ENCODE results near the gene EMP3. TPM values are rescaled to one million over a fixed set of nuclear protein-coding genes. Genes with fewer than 3 reads are reported as not detected.
A peak's percentile ranks its signal among the peaks of the same experiment; 100 is the strongest.

EMP3 gene
- polyA plus RNA-seq, 3 donors, result 802 to 1,036 (median 996) TPM

- H3K4me3 ChIP-seq (replicated peaks in 1 of 3; ENCODE audit: low read depth in 2 of 3, low read length in 3 of 3), result no peak overlapping the region
- intact Hi-C loops (cut with micrococcal nuclease), result no loop called here
- no peak overlapping the region for H2AFZ ChIP-seq (ENCODE audit: insufficient read depth, low read depth, low read length, poor library complexity, severe bottlenecking)
- TF ChIP-seq CTCF (IDR thresholded peaks at IDR 0.05), result no peak
- Mint-ChIP-seq H3K36me3 (peaks cover 0 to 5% of the 10 kb centered on the region in 2 donors), H3K4me3 (no peak overlapping the region), H3K4me1 (peaks cover 9% of the 10 kb centered on the region), H3K27ac (no peak overlapping the region), H3K27me3 (ENCODE audit: low read depth in 3 of 3) (peaks cover 0 to 3% (median 0%) of the 10 kb centered on the region in 3 donors), H3K9me3 (no peaks in the 10 kb centered on the region)
- no peaks in the 10 kb centered on the region for H4K20me1 ChIP-seq (ENCODE audit: insufficient read depth, low read length)
- no peaks in the 10 kb centered on the region for H3K9me3 ChIP-seq (replicated peaks in 1 of 2; ENCODE audit: control insufficient read depth in 1 of 2, insufficient read depth in 1 of 2, low read length in 2 of 2)
- no peak for DNase-seq
- peaks cover 18 to 19% of the 10 kb centered on the region in 2 donors for H3K4me1 ChIP-seq (ENCODE audit: control insufficient read depth in 1 of 2, insufficient read depth in 2 of 2, low read length in 2 of 2)
- 97% methylated on average over 4 of the region's 11 CpGs for WGBS (ENCODE audit: insufficient coverage)
- H3K79me2 ChIP-seq (ENCODE audit: insufficient read depth, low read length), result no peaks in the 10 kb centered on the region
- H3K9ac ChIP-seq (ENCODE audit: insufficient read depth, low read length, poor library complexity, severe bottlenecking), result no peak overlapping the region
- H3K27ac ChIP-seq (ENCODE audit: low read depth in 1 of 2, low read length in 2 of 2), result no peak overlapping the region
- H3K27me3 ChIP-seq (ENCODE audit: control insufficient read depth in 2 of 2, insufficient read depth in 2 of 2, low read length in 2 of 2), result no peaks in the 10 kb centered on the region
- no peak overlapping the region for H3K4me2 ChIP-seq (replicated peaks; ENCODE audit: extremely low read depth, low read length, poor library complexity, severe bottlenecking)
- H3K36me3 ChIP-seq (replicated peaks in 1 of 2; ENCODE audit: control insufficient read depth in 1 of 2, insufficient read depth in 2 of 2, low read length in 2 of 2), result no peaks in the 10 kb centered on the region
These were observed 40.2 kb downstream of the EMP3 start for GRCh38 chr19:48365602-48366001.

- TF ChIP-seq CTCF (IDR thresholded peaks at IDR 0.05), result no peak
- intact Hi-C loops (cut with micrococcal nuclease), result no loop called here
These were observed 42.5 kb downstream of the EMP3 start for GRCh38 chr19:48367855-48368254.

More at GRCh38 chr19:48367855-48368254, 42.5 kb downstream of the EMP3 start:
- no peak for DNase-seq
- Histone ChIP-seq H3K27me3 (ENCODE audit: control insufficient read depth in 2 of 2, insufficient read depth in 2 of 2, low read length in 2 of 2) (no peaks in the 10 kb centered on the region), H3K79me2 (ENCODE audit: insufficient read depth, low read length) (no peaks in the 10 kb centered on the region), H3K9ac (ENCODE audit: insufficient read depth, low read length, poor library complexity, severe bottlenecking) (no peak overlapping the region), H3K27ac (ENCODE audit: low read depth in 1 of 2, low read length in 2 of 2) (no peak overlapping the region), H3K36me3 (replicated peaks in 1 of 2; ENCODE audit: control insufficient read depth in 1 of 2, insufficient read depth in 2 of 2, low read length in 2 of 2) (no peaks in the 10 kb centered on the region), H3K4me2 (replicated peaks; ENCODE audit: extremely low read depth, low read length, poor library complexity, severe bottlenecking) (no peak overlapping the region), H4K20me1 (ENCODE audit: insufficient read depth, low read length) (no peaks in the 10 kb centered on the region), H3K4me3 (replicated peaks in 1 of 3; ENCODE audit: low read depth in 2 of 3, low read length in 3 of 3) (no peak overlapping the region), H3K4me1 (ENCODE audit: control insufficient read depth in 1 of 2, insufficient read depth in 2 of 2, low read length in 2 of 2) (peaks cover 16 to 17% of the 10 kb centered on the region in 2 donors), H3K9me3 (replicated peaks in 1 of 2; ENCODE audit: control insufficient read depth in 1 of 2, insufficient read depth in 1 of 2, low read length in 2 of 2) (no peaks in the 10 kb centered on the region), H2AFZ (ENCODE audit: insufficient read depth, low read depth, low read length, poor library complexity, severe bottlenecking) (no peak overlapping the region)
- WGBS (ENCODE audit: insufficient coverage), result 92% methylated on average over 2 of the region's 5 CpGs
- H3K4me1 Mint-ChIP-seq, result peaks cover 7% of the 10 kb centered on the region
- no peaks in the 10 kb centered on the region for H3K36me3 Mint-ChIP-seq
- peak overlapping the region in 2 of 7 donors; percentile 10 to 14 for H3K27ac Mint-ChIP-seq
- H3K27me3 Mint-ChIP-seq (ENCODE audit: low read depth in 3 of 3), result peaks cover 1 to 4% (median 2%) of the 10 kb centered on the region in 3 donors
- no peaks in the 10 kb centered on the region for H3K9me3 Mint-ChIP-seq
- no peak overlapping the region for H3K4me3 Mint-ChIP-seq
